KMS-11 (cell line): ENCODE results near the gene EFCC1.

ENCODE experiments used
- H2AFZ ChIP-seq: fragments of 200-600 bp; sonication (generic); 2 replicates; pipeline ENCODE4 v1.6.1; 2016; ENCODE audit warnings: antibody characterized with exemption, mixed run types, low read depth
- H3K27ac ChIP-seq: fragments of 200-600 bp; sonication (generic); 2 replicates; pipeline ENCODE4 v1.6.1; 2016; ENCODE audit warnings: mild to moderate bottlenecking, mixed run types
- H3K27me3 ChIP-seq: fragments of 200-600 bp; sonication (generic); 2 replicates; pipeline ENCODE4 v1.6.1; 2017; ENCODE audit warnings: mild to moderate bottlenecking, low read depth, mixed run types, moderate library complexity; ENCODE audit not compliant: insufficient read depth
- H3K36me3 ChIP-seq: fragments of 200-600 bp; sonication (generic); 2 replicates; pipeline ENCODE4 v1.6.1; 2017; ENCODE audit warnings: mild to moderate bottlenecking, mixed run types; ENCODE audit not compliant: insufficient read depth
- H3K4me1 ChIP-seq: fragments of 200-600 bp; sonication (generic); 2 replicates; pipeline ENCODE4 v1.6.1; 2016; ENCODE audit warnings: mild to moderate bottlenecking, low read depth, mixed run types; ENCODE audit not compliant: poor library complexity, severe bottlenecking
- H3K4me2 ChIP-seq: fragments of 200-600 bp; sonication (generic); 2 replicates; pipeline ENCODE4 v1.7.0; 2016; ENCODE audit warnings: mild to moderate bottlenecking, mixed run types
- H3K4me3 ChIP-seq: fragments of 200-600 bp; sonication (generic); IDR thresholded peaks from 2 replicates; pipeline ENCODE4 v1.6.1; 2017; ENCODE audit warnings: low read depth, low read length, mixed read lengths; ENCODE audit not compliant: insufficient read depth
- H3K79me2 ChIP-seq: fragments of 200-600 bp; sonication (generic); 2 replicates; pipeline ENCODE4 v1.6.1; 2016; ENCODE audit warnings: low read depth, mixed run types; ENCODE audit not compliant: insufficient read depth
- H3K9ac ChIP-seq: fragments of 200-600 bp; sonication (generic); 2 replicates; pipeline ENCODE4 v1.6.1; 2016; ENCODE audit warnings: mild to moderate bottlenecking, mixed run types
- H4K20me1 ChIP-seq: fragments of 200-600 bp; sonication (generic); 2 replicates; pipeline ENCODE4 v1.6.1; 2016; ENCODE audit warnings: mild to moderate bottlenecking, mixed run types; ENCODE audit not compliant: insufficient read depth
- TF ChIP-seq, protein P1 (sequence below): fragments of 200-600 bp; sonication (generic); conservative IDR thresholded peaks from 2 replicates; pipeline ENCODE4 v1.6.1; 2017; ENCODE audit warnings: low read depth, mild to moderate bottlenecking, antibody characterized with exemption, low read length, moderate library complexity, mixed read lengths

The EFCC1 gene

DNA sequence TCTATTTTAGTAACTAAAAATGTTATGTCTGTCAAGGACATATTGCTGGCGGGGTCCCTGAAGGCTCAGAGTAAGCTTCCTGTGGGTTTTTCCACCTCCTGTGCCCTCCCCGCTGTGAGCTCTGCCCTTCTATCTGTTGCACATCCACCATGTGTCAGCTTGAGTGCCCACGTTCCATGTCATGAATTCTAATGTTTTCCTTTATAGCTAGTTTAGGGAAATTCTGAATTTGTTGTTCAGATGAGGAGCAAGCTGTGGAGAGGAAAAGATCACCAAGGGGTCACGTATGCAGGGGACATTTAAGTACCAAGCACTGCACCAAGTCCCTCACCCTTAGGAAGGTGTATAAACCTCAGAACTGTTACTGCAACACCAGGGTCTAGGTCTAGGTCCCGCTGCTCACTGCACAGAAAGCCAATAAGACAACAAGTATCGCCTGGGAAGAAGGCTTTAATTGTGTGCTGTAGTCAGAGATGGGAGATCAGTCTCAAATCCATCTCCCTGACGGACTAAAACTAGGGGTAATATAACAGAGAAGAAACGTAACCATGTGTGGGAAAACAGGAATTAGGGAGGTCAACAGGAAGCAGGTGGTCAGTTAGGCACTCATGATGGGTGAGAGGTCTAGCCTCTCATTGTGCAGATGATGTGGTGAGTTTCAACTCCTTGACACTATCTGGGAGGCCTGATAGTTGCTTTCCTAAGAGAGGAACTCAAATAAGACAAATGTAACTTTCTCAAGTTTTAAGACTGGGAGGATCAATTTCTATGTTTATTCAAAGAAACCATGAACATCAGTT, 69.2 kb downstream of the EFCC1 start:
- Histone ChIP-seq H3K4me2 (no peak overlapping the region), H3K27ac (no peak overlapping the region), H3K4me3 (no peak overlapping the region), H2AFZ (no peak overlapping the region), H3K9ac (no peak overlapping the region), H3K36me3 (no peaks in the 10 kb centered on the region), H3K27me3 (no peaks in the 10 kb centered on the region; the same call in 1 of the 2 replicates), H3K4me1 (no peaks in the 10 kb centered on the region), H4K20me1 (no peaks in the 10 kb centered on the region), H3K79me2 (no peaks in the 10 kb centered on the region)
- TF ChIP-seq, protein P1, sequence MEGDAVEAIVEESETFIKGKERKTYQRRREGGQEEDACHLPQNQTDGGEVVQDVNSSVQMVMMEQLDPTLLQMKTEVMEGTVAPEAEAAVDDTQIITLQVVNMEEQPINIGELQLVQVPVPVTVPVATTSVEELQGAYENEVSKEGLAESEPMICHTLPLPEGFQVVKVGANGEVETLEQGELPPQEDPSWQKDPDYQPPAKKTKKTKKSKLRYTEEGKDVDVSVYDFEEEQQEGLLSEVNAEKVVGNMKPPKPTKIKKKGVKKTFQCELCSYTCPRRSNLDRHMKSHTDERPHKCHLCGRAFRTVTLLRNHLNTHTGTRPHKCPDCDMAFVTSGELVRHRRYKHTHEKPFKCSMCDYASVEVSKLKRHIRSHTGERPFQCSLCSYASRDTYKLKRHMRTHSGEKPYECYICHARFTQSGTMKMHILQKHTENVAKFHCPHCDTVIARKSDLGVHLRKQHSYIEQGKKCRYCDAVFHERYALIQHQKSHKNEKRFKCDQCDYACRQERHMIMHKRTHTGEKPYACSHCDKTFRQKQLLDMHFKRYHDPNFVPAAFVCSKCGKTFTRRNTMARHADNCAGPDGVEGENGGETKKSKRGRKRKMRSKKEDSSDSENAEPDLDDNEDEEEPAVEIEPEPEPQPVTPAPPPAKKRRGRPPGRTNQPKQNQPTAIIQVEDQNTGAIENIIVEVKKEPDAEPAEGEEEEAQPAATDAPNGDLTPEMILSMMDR, result no peak

DNA sequence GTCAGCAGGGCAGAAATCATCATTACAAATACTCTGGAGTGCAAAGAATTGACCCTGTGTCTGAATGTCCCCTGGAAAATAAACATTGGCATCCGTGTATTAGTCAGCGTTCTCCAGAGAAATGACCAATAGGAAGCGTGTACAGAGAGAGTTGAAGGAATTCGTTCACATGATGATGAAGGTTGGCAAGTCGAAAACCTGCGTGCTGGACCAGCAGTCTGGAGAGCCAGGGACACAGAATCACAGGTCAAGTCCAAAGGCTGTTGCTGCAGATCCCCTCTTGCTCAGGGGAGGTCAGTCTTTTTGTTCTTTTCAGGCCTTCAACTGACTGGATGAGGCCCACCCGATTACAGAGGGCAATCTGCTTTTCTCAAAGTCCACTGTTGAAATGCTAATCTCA, 76.1 kb downstream of the EFCC1 start:
- no peak overlapping the region for H3K4me3 ChIP-seq
- H3K27ac ChIP-seq, result no peak overlapping the region
- TF ChIP-seq, protein P1, result no peak
- no peaks in the 10 kb centered on the region for H3K36me3 ChIP-seq
- H3K9ac ChIP-seq, result no peak overlapping the region
- no peaks in the 10 kb centered on the region for H4K20me1 ChIP-seq
- H3K27me3 ChIP-seq, result no peaks in the 10 kb centered on the region
- H3K79me2 ChIP-seq, result no peaks in the 10 kb centered on the region
- H3K4me2 ChIP-seq, result no peak overlapping the region
- H3K4me1 ChIP-seq, result no peaks in the 10 kb centered on the region
- no peak overlapping the region for H2AFZ ChIP-seq

DNA sequence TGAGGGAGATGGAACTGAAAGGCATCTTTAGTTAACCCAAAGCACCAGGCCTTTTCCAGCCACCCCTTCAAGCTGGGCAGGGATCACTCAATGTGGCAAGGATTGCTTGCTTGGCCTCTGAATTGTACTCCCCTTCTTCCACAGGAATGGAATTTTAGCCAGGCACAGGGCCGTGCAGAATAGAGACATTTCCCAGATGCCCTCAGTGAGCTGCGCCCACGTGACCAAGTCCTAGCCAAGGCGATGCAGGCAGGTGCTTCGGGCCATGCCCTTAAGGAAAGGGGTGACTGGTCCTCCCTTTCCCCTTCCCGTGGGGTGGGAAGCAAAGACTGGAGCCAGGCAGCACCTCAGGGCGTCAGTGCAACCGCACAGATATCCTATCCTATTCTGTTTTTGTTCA, 77.4 kb downstream of the EFCC1 start:
- no peak overlapping the region for H3K4me2 ChIP-seq
- no peak overlapping the region for H3K9ac ChIP-seq
- TF ChIP-seq, protein P1, result no peak
- no peak overlapping the region for H3K27ac ChIP-seq
- H3K4me1 ChIP-seq, result no peaks in the 10 kb centered on the region
- no peaks in the 10 kb centered on the region for H4K20me1 ChIP-seq
- no peaks in the 10 kb centered on the region for H3K36me3 ChIP-seq
- H3K79me2 ChIP-seq, result no peaks in the 10 kb centered on the region
- H2AFZ ChIP-seq, result no peak overlapping the region
- no peaks in the 10 kb centered on the region for H3K27me3 ChIP-seq
- H3K4me3 ChIP-seq, result no peak overlapping the region

DNA sequence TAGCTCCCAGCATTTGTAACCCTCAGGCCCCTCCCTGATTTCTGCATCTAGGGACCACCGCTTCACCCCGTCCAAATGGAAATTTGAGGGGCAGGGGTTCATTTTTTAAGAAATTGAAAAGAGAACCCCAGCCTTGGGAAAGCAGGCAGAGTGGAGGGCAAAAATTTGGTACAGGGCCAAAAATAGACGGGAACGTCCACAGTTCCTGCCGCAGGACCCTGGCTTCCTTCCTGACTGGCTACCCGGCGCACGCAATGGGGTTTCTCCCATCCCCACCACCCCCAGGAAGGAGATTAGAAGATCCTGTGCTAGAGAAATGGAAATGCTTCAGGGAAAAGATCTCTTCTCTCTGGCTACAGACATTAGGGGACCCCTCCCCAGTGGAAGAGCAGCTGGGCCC, 80.4 kb downstream of the EFCC1 start:
- Histone ChIP-seq H3K36me3 (no peaks in the 10 kb centered on the region), H4K20me1 (no peaks in the 10 kb centered on the region), H3K79me2 (no peaks in the 10 kb centered on the region), H3K4me1 (no peaks in the 10 kb centered on the region), H2AFZ (no peak overlapping the region), H3K9ac (no peak overlapping the region), H3K27ac (no peak overlapping the region), H3K27me3 (no peaks in the 10 kb centered on the region), H3K4me3 (no peak overlapping the region), H3K4me2 (no peak overlapping the region)
- TF ChIP-seq, protein P1, result no peak
